GM12878 (cell line): Measurements from ENCODE around the gene CPEB3. TPM values are rescaled to one million over a fixed set of nuclear protein-coding genes. Genes with fewer than 3 reads are reported as not detected.
A peak's percentile ranks its signal among the peaks of the same experiment; 100 is the strongest.

Source experiments
- ATF7 ChIP-seq: fragments of 450-650 bp; IDR thresholded peaks from 2 replicates; pipeline ENCODE4 v1.6.1; 2016; ENCODE audit warnings: low read depth, mild to moderate bottlenecking
- CHD4 ChIP-seq: fragments of 200-600 bp; sonication (generic); IDR thresholded peaks from 2 replicates; pipeline ENCODE4 v1.6.1; 2016; ENCODE audit warnings: mild to moderate bottlenecking
- NFYA ChIP-seq: IDR thresholded peaks from 2 replicates; pipeline ENCODE4 v1.6.1; 2011; ENCODE audit warnings: low read depth, mild to moderate bottlenecking, low read length, improper control_type of control experiment, borderline replicate concordance
- PML ChIP-seq: IDR thresholded peaks from 2 replicates; pipeline ENCODE4 v1.6.1; 2012; ENCODE audit warnings: low read length, inconsistent platforms
- RBBP5 ChIP-seq: fragments of 200-600 bp; sonication (generic); conservative IDR thresholded peaks from 2 replicates; pipeline ENCODE4 v1.6.1; 2016
- RELA ChIP-seq: fragments of 450-650 bp; IDR thresholded peaks from 2 replicates; pipeline ENCODE4 v1.8.0; 2014; ENCODE audit warnings: borderline replicate concordance; ENCODE audit not compliant: partially characterized antibody
- SMARCA5 ChIP-seq: fragments of 450-650 bp; IDR thresholded peaks from 2 replicates; pipeline ENCODE4 v1.6.1; 2017; ENCODE audit warnings: mild to moderate bottlenecking
- TCF3 ChIP-seq: IDR thresholded peaks from 2 replicates; pipeline ENCODE4 v1.6.1; 2012; ENCODE audit warnings: low read depth, mild to moderate bottlenecking, low read length, borderline replicate concordance; ENCODE audit not compliant: insufficient read depth
- ZNF217 ChIP-seq: fragments of 450-650 bp; IDR thresholded peaks from 2 replicates; pipeline ENCODE4 v1.6.1; 2017; ENCODE audit warnings: antibody characterized with exemption, mild to moderate bottlenecking
- ZNF24 ChIP-seq: fragments of 450-650 bp; IDR thresholded peaks from 2 replicates; pipeline ENCODE4 v1.6.1; 2017; ENCODE audit warnings: antibody characterized with exemption, mild to moderate bottlenecking
- ZNF622 ChIP-seq: fragments of 450-650 bp; IDR thresholded peaks from 2 replicates; pipeline ENCODE4 v1.6.1; 2017; ENCODE audit warnings: mild to moderate bottlenecking, inconsistent platforms
- ZZZ3 ChIP-seq: IDR thresholded peaks from 2 replicates; pipeline ENCODE4 v1.6.1; 2011; ENCODE audit warnings: low read depth; ENCODE audit not compliant: control insufficient read depth, insufficient read length
- polyA plus RNA-seq, 11 experiments: library from polyadenylated mRNA; depleted of rRNA in 4 of 11; unstranded in 6 of 11; stranded (reverse) in 5 of 11; fragments of >200 nt; fragmentation: Nextera tagmentation in 4 of 11; fragmentation: Illumina TruSeq in 1 of 11; extraction: Ambion mirVana in 4 of 11; extraction: Trizol in 1 of 11; gene quantifications; 1 replicate in 1 of 11; 2 replicates in 10 of 11; pipeline versions ENCODE4 v1.2.1 to v1.2.3, GENCODE V29; 2011 to 2016; ENCODE audit warnings: inconsistent platforms in 2 of 11, missing spikeins in 2 of 11, low read depth in 1 of 11
- total RNA-seq, 4 experiments: library from RNA; depleted of rRNA in 3 of 4; stranded (reverse); fragments of >200 nt in 3 of 4; fragmentation: Illumina TruSeq in 1 of 4; extraction: Trizol in 1 of 4; gene quantifications; 2 replicates each; pipeline versions ENCODE4 v1.2.1 to v1.2.3, GENCODE V29; 2013 to 2021
- TF ChIP-seq, protein P1 (sequence below): IDR thresholded peaks from 2 replicates; pipeline ENCODE4 v1.6.1; 2012; ENCODE audit warnings: low read depth, low read length, improper control_type of control experiment
- TF ChIP-seq, protein P2 (sequence below): IDR thresholded peaks from 2 replicates; pipeline ENCODE4 v1.6.1; 2012; ENCODE audit warnings: improper control_type of control experiment, low read depth, low read length; ENCODE audit not compliant: insufficient replicate concordance
- TF ChIP-seq, protein P3 (sequence below): IDR thresholded peaks from 2 replicates; pipeline ENCODE4 v1.6.1; 2011; ENCODE audit warnings: low read depth, low read length, improper control_type of control experiment, borderline replicate concordance
- TF ChIP-seq, protein P4 (sequence below): IDR thresholded peaks from 2 replicates; pipeline ENCODE4 v1.6.1; 2012; ENCODE audit warnings: low read depth, low read length, improper control_type of control experiment
- TF ChIP-seq, protein P5 (sequence below): IDR thresholded peaks from 2 replicates; pipeline ENCODE4 v1.6.1; 2012; ENCODE audit warnings: low read length, inconsistent platforms
- TF ChIP-seq, protein P6 (sequence below): IDR thresholded peaks from 2 replicates; pipeline ENCODE4 v1.6.1; 2011; ENCODE audit warnings: borderline replicate concordance, low read depth, mild to moderate bottlenecking, moderate library complexity, mixed read lengths, low read length; ENCODE audit not compliant: insufficient read depth; ENCODE audit errors: extremely low read length

CPEB3 gene
- total and polyA plus RNA-seq, 10 of the 15 experiments (the other 5 are each of a cell fraction or from before 2014, with no cell fraction given): 0.50 to 2.3 (median 1.2) TPM

DNA sequence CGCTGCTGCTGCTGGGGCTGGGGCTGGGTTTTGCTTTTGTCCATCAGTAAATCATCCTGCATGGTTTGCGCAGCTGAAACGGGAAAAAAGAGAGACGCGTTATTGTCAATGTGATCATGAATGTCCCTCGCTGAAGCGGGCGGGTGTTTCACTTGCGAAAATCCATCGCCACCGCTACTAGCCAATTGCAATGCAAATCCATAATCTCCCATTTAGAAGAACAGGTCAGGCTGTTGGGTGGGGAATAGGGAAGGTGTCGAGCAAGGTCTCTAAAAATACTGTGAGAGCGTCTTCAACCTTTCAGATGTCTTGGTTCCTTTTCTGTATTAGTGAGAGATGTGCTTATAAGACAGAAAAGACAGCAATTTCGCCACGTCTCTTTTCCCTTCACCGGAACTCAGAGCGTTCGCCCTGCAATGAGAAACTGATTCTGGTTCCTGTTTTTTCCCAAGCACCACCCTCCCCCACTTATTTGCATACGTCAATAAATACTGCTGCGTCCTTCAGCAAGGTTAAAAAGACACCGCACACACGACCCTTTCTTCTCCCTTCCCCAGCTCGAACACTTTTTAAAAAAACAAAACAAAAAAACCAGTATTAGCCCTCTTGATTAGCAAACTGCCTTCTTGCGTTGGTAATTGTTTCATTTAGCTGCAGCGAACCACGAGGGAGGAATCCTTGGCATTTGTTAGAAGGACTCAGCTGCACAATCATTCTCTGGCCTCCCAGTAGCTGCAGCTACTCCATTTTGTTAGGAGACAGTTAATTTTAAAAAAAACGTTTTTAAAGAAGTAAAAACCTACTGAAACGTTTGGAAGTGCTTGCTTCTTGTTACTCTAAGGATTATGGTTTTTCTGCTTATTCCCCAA, 50.4 kb downstream of the CPEB3 start (continued):
- TF ChIP-seq, protein P1, sequence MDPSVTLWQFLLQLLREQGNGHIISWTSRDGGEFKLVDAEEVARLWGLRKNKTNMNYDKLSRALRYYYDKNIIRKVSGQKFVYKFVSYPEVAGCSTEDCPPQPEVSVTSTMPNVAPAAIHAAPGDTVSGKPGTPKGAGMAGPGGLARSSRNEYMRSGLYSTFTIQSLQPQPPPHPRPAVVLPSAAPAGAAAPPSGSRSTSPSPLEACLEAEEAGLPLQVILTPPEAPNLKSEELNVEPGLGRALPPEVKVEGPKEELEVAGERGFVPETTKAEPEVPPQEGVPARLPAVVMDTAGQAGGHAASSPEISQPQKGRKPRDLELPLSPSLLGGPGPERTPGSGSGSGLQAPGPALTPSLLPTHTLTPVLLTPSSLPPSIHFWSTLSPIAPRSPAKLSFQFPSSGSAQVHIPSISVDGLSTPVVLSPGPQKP: peak; percentile 27; the same call in 1 of the 2 replicates
- no peak for TF ChIP-seq ZNF622
- no peak for TF ChIP-seq ZZZ3
- TF ChIP-seq, protein P2, sequence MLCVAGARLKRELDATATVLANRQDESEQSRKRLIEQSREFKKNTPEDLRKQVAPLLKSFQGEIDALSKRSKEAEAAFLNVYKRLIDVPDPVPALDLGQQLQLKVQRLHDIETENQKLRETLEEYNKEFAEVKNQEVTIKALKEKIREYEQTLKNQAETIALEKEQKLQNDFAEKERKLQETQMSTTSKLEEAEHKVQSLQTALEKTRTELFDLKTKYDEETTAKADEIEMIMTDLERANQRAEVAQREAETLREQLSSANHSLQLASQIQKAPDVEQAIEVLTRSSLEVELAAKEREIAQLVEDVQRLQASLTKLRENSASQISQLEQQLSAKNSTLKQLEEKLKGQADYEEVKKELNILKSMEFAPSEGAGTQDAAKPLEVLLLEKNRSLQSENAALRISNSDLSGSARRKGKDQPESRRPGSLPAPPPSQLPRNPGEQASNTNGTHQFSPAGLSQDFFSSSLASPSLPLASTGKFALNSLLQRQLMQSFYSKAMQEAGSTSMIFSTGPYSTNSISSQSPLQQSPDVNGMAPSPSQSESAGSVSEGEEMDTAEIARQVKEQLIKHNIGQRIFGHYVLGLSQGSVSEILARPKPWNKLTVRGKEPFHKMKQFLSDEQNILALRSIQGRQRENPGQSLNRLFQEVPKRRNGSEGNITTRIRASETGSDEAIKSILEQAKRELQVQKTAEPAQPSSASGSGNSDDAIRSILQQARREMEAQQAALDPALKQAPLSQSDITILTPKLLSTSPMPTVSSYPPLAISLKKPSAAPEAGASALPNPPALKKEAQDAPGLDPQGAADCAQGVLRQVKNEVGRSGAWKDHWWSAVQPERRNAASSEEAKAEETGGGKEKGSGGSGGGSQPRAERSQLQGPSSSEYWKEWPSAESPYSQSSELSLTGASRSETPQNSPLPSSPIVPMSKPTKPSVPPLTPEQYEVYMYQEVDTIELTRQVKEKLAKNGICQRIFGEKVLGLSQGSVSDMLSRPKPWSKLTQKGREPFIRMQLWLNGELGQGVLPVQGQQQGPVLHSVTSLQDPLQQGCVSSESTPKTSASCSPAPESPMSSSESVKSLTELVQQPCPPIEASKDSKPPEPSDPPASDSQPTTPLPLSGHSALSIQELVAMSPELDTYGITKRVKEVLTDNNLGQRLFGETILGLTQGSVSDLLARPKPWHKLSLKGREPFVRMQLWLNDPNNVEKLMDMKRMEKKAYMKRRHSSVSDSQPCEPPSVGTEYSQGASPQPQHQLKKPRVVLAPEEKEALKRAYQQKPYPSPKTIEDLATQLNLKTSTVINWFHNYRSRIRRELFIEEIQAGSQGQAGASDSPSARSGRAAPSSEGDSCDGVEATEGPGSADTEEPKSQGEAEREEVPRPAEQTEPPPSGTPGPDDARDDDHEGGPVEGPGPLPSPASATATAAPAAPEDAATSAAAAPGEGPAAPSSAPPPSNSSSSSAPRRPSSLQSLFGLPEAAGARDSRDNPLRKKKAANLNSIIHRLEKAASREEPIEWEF: peak; percentile 42
- no peak for TF ChIP-seq ZNF217
- TF ChIP-seq RELA: peak; percentile 44
- 0 out of 2 replicates have a peak, but pooled peaks have one; percentile 27 for TF ChIP-seq PML
- no peak for TF ChIP-seq SMARCA5
- TF ChIP-seq ZNF24: no peak
- TF ChIP-seq, protein P3, sequence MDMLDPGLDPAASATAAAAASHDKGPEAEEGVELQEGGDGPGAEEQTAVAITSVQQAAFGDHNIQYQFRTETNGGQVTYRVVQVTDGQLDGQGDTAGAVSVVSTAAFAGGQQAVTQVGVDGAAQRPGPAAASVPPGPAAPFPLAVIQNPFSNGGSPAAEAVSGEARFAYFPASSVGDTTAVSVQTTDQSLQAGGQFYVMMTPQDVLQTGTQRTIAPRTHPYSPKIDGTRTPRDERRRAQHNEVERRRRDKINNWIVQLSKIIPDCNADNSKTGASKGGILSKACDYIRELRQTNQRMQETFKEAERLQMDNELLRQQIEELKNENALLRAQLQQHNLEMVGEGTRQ: no peak
- TF ChIP-seq, protein P4, sequence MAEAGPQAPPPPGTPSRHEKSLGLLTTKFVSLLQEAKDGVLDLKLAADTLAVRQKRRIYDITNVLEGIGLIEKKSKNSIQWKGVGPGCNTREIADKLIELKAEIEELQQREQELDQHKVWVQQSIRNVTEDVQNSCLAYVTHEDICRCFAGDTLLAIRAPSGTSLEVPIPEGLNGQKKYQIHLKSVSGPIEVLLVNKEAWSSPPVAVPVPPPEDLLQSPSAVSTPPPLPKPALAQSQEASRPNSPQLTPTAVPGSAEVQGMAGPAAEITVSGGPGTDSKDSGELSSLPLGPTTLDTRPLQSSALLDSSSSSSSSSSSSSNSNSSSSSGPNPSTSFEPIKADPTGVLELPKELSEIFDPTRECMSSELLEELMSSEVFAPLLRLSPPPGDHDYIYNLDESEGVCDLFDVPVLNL: no peak
- no peak for TF ChIP-seq RBBP5
- TF ChIP-seq TCF3: no peak
- no peak for TF ChIP-seq NFYA
- peak; percentile 58; the same call in 1 of the 2 replicates for TF ChIP-seq ATF7
- no peak for TF ChIP-seq CHD4
- TF ChIP-seq, protein P5, sequence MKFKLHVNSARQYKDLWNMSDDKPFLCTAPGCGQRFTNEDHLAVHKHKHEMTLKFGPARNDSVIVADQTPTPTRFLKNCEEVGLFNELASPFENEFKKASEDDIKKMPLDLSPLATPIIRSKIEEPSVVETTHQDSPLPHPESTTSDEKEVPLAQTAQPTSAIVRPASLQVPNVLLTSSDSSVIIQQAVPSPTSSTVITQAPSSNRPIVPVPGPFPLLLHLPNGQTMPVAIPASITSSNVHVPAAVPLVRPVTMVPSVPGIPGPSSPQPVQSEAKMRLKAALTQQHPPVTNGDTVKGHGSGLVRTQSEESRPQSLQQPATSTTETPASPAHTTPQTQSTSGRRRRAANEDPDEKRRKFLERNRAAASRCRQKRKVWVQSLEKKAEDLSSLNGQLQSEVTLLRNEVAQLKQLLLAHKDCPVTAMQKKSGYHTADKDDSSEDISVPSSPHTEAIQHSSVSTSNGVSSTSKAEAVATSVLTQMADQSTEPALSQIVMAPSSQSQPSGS: peak; percentile 32; the same call in 1 of the 2 replicates
- TF ChIP-seq, protein P6, sequence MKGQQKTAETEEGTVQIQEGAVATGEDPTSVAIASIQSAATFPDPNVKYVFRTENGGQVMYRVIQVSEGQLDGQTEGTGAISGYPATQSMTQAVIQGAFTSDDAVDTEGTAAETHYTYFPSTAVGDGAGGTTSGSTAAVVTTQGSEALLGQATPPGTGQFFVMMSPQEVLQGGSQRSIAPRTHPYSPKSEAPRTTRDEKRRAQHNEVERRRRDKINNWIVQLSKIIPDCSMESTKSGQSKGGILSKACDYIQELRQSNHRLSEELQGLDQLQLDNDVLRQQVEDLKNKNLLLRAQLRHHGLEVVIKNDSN: no peak
